HG03520 (cell line): ENCODE data around the gene FBXO9.
A peak's percentile ranks its signal among the peaks of the same experiment; 100 is the strongest.
"Not testable (repeated sequence)": the region's sequence is repeated elsewhere in the genome, so short reads cannot be mapped to it uniquely, and the experiment has no call there.

Experiments
- ATAC-seq: cut with Tn5 transposase; IDR thresholded peaks from one replicate; pipeline ENCODE4 v1.9.1; 2021; ENCODE audit warnings: mild to moderate bottlenecking, moderate library complexity; ENCODE audit not compliant: unreplicated experiment

FBXO9 gene

GRCh38 chr6:53045891-53046673 lies 19.1 kb upstream of the FBXO9 start:
- ATAC-seq, result no peak

GRCh38 chr6:53048431-53049195 lies 16.6 kb upstream of the FBXO9 start:
- peak; percentile 86 for ATAC-seq

GRCh38 chr6:53049415-53049814 lies 15.8 kb upstream of the FBXO9 start:
- ATAC-seq, result no peak

GRCh38 chr6:53052152-53052551 lies 13.1 kb upstream of the FBXO9 start:
- not testable (repeated sequence) for ATAC-seq

GRCh38 chr6:53054532-53054931 lies 10.7 kb upstream of the FBXO9 start:
- no peak for ATAC-seq

GRCh38 chr6:53055873-53056272 lies 9.3 kb upstream of the FBXO9 start:
- no peak for ATAC-seq

GRCh38 chr6:53056273-53056672 lies 8.9 kb upstream of the FBXO9 start:
- no peak for ATAC-seq

- no peak for ATAC-seq
Measured at GRCh38 chr6:53058388-53059195, 6.6 kb upstream of the FBXO9 start.

- no peak for ATAC-seq
Measured at GRCh38 chr6:53059648-53060589, 5.3 kb upstream of the FBXO9 start.

GRCh38 chr6:53062169-53062539 lies 3.0 kb upstream of the FBXO9 start:
- ATAC-seq, result no peak

GRCh38 chr6:53064255-53064654 lies 949 bp upstream of the FBXO9 start:
- not testable (repeated sequence) for ATAC-seq

GRCh38 chr6:53064726-53065265 lies 408 bp upstream of the FBXO9 start:
- peak; percentile 75 for ATAC-seq

- ATAC-seq, result no peak
Measured at GRCh38 chr6:53066077-53066417, 843 bp downstream of the FBXO9 start.

GRCh38 chr6:53066874-53067706 lies 1.9 kb downstream of the FBXO9 start:
- ATAC-seq, result no peak

GRCh38 chr6:53067849-53068361 lies 2.7 kb downstream of the FBXO9 start:
- ATAC-seq, result no peak

- no peak for ATAC-seq
Measured at GRCh38 chr6:53069427-53069826, 4.2 kb downstream of the FBXO9 start.

GRCh38 chr6:53070806-53071205 lies 5.6 kb downstream of the FBXO9 start:
- peak; percentile 57 for ATAC-seq

GRCh38 chr6:53074347-53074746 lies 9.1 kb downstream of the FBXO9 start:
- no peak for ATAC-seq

- ATAC-seq, result no peak
Measured at GRCh38 chr6:53080813-53081212, 15.6 kb downstream of the FBXO9 start.
